ENCODE results near the gene BCAS3.

BCAS3 gene

DNA sequence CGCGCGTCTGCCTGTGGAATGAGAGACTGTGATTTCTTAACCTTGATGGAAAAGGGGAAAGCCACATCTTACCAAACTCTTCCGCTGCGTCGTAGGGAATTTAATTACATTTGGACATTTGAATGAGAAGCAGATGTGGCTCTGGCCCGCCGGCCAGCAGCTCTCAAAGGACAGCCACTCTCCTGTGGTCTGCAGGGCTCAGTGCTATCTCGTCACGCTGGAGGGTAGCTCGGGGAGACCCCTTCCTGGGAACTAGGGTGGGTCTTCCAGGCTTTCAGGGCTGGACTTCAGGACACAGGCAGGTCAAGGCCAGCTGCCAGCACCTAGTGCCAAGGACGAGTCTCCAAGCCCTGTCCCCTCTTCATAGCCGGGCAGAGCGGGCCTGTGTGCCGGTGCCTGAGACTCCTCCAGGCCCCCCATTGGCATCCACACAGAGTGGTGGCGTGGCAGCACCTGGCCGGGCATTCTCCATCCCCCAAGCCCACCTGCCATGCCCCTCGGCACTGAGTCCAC lies 706.1 kb downstream of the BCAS3 start:
- DNase-seq (ENCODE audit: low read depth in 2 of 2): no peak

GRCh38 chr17:61384354-61384691 lies 706.7 kb downstream of the BCAS3 start:
- DNase-seq (ENCODE audit: low read depth in 2 of 2): no peak

DNA sequence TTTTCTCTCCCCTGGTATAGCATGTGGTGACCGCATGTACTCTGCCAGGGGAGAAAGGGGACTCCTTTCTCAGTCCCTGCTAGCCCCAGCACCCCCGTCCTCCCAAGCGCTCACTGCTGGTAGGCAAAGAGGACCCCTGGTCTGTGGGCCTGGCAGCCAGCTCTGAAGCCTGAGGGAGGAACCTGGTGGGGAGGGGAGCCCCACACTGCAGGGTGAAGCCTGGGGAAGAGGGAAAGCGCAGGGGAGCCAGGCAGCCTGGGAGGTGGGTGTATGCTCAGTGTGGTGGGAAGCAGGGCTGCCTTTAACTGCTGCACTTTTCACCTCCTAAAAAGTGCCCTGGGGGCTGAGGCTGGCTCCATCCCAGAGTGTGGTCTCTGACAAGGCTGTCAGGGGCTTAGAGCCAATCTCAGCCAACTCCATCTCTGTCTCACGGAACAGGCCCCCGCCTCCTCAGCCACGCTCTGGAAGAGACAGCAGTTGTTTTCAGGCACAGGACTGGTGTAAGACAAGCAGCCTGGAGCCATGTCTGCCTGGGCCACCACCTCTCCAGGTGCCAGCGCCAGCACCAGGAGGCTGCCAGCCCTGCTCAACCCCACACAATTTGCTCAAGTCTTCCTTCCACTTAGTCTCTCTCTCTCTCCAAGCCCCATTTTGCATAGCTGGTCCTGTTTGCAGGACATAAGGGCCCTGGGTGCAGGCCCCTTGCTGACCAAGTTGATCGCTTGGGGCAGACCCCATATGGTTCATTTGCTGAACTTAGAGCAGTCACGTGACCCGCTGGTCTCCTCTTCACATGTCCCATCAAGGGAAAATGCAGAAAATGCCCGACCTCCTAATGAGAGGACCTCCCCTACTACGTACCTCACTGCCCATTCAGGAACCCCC lies 707.3 kb downstream of the BCAS3 start:
- no peak for DNase-seq (ENCODE audit: low read depth in 2 of 2)

- no peak for DNase-seq (ENCODE audit: low read depth in 2 of 2)
Observed at GRCh38 chr17:61385577-61386236, 708.1 kb downstream of the BCAS3 start.

GRCh38 chr17:61386251-61386650 lies 708.6 kb downstream of the BCAS3 start:
- no peak for DNase-seq (ENCODE audit: low read depth in 2 of 2)

DNA sequence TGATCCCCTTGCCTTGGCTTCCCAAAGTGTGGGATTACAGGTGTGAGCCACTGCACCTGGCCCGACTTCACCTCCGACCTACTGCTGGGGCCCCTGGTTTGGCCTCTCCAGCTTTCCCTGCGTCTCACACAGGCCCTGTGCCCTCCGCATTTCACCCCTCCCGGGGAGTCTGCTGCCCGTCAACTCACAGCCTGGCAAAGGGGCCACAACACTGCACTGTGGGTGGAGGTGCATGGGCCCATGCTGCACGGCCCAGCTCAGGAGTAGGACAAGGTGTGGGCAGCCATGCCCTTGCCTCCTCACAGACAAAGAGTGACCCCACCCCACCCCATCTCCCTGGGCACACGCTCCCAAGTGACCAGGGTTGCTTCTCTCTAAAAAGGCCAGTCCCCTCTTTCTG lies 709.4 kb downstream of the BCAS3 start:
- no peak for DNase-seq (ENCODE audit: low read depth in 2 of 2)

DNA sequence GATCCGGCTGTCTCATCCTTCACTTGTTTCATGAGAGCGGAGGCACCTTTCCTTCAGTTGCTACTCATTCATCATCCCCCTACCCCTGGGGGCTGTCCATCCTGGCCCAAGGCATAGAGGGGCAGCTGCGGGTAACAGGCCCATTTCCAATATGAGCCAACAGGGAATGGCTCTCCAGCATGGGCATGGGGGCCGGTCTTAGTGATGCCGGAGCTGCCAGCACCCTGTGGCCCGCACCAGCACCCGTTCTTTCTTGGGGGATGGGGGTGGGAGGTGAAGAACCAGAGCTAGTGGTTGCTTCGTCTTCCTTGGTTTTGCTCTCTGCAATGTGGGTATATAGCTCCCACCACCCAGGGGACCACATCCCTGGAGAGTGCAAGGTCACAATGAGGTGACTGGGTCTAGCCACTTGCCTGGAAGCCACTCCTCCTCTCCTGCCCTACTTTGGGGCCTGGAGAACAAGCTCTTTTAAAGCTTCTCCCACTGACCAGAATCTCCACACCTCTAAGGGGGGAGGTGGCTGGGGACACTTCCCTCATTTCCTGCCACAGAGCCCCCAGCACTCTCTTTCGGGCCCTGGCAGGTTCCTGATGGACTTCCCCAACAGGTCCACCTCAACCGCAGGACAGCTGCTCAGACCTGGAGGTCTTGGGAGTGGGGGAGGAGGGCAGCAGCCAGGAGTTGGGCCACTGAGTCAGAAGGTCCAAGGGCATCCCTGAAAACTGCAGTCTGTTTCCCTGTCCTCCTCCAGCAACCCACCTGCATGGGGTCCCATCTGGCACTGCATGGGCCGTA lies 710.1 kb downstream of the BCAS3 start:
- no peak for DNase-seq (ENCODE audit: low read depth in 2 of 2)

DNA sequence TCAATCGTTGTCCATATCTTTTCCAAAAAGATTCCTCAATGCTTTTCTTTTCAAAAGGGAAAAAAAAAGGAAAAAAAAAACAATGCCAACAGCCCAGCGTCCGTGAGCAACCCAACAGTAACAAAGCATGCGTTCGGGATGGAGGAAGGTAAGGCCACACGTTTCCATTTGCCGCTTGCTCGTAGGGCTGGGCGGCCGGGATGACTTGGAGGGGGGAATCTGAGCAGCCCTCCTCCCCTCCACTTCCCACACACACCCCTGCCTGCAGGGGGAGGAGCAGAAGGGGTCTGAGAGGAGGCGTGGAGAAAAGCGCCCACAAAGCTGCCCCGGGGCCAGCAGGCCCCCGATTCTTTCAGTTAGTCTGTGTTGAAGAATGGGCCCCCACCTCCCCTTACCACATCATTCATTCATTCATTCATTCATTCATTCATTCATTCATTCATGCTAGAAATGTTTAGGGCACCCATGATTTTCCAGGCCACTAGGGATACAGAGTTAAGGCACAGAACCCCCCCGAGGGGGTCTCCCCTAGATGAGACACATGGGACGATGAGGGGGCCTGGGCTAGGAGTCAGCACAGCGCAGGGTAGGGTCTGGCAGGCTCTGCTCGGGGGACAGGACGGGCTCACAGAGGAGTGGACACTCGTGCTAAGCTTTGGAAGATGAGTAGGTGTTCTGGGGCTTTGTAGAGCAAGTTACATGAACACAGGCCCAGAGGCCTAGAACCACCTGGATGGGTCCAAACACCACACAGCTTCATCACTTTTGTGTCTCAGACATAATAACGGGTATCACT lies 711.1 kb downstream of the BCAS3 start:
- DNase-seq (ENCODE audit: low read depth in 2 of 2): no peak

DNA sequence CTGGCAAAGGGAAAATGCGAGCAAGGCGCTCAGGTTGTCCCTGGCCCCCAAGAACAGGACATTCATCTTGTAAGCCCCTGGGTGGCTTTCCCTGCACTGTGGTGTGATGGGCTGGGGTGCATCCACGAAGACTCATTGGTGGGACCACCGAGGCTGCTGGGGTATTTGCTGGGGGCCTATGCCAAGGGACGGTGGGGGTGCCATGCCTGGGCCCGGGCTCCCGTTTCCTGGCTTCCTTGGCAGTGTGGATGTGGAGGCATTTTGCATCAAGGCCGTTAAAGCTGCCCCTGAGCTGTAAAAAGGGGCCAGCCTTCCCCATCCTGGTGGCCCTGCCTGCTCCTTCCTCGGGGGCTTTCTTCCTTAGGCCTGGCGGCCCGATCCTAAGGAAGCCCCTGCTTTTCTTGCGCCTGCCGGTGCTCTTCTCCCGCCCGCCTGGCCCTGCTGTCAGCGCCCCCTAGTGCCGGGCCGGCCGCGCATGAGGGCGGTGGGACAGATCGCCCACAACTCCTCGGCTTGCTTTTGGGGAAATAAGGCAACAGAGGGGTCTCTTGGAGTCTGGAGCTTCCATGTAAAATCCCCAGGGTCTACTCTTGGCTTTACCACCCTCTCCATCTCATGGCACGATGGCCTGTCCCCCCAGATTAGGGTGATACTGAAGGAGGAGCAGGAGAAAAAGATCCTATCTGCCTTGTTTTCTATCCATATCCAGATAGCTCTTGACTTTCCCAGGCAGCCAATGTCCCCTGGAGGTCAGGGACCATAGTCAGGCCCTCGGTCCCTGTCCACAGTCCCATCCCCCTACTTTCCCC lies 712.2 kb downstream of the BCAS3 start:
- no peak for DNase-seq (ENCODE audit: low read depth in 2 of 2)

- no peak for DNase-seq (ENCODE audit: low read depth in 2 of 2)
Observed at GRCh38 chr17:61390479-61390791, 712.8 kb downstream of the BCAS3 start.

DNA sequence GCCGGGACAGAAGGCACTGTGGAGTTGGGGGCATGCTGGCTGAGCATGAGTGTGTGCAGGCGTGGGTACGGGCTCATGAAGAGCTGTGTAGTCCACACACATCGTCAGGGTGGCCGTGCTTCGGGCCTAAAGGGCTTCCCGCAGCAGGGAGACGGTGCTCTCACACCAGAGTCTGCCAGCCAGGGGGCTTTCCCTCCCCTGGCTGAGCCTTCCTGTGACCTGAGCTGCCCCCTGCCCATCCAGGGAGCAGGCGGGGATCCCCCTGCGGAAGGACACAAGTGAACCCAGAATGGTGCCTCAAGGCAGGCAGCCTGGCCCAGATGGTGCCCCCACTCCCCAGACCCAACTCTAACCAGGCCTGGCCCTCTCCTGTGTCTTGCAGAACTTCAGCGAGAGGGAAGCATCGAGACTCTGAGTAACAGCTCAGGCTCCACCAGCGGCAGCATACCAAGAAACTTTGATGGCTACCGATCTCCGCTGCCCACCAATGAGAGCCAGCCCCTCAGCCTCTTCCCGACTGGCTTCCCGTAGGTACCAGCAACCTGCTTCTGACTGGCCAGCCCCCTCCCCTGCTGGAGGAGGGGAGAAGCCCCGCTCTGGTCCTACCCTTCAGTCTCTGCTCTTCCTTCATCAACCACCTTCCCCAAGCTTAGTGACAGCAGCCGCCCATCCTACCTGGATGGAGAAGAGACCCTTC lies 714.1 kb downstream of the BCAS3 start:
- DNase-seq (ENCODE audit: low read depth in 2 of 2): no peak

DNA sequence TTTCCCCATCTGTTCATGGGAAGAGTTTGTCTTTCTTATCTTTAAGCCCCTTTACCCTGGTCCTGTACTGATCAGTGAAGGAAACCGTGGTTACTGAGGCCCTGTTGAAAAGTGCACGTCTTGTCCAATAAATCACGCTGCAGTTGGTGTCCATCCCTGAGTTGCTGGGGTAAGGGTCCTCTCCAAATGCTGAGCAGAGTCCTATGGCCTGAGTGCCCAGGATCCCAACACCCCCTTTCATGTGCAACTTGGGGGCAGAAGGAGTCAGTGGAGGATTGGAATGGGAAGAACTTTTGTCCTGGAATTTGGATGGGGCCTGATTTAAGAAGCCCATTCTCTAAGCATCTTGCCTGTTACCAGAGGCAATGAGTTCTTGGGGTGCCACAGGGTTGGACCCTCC lies 715.0 kb downstream of the BCAS3 start:
- DNase-seq (ENCODE audit: low read depth in 2 of 2): no peak

DNA sequence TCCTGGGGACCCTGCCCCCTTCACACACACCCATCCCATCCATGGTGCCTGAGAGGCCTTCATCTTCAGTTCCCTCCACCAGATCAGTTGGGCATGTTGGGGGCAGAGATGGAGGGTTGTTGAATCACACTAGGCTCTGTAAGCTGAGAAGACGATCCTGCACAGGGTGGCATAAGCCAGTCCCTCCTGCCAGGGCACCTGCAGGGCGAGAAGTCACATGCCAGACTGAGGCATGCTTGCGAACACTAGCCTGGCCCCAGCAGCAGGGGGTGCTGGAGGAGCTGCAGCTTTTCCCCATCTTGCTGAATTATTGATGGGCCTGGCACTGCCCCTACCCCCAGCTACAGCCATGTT lies 715.9 kb downstream of the BCAS3 start:
- no peak for DNase-seq (ENCODE audit: low read depth in 2 of 2)

- DNase-seq (ENCODE audit: low read depth in 2 of 2): no peak
Observed at GRCh38 chr17:61393904-61394629, 716.4 kb downstream of the BCAS3 start.

DNA sequence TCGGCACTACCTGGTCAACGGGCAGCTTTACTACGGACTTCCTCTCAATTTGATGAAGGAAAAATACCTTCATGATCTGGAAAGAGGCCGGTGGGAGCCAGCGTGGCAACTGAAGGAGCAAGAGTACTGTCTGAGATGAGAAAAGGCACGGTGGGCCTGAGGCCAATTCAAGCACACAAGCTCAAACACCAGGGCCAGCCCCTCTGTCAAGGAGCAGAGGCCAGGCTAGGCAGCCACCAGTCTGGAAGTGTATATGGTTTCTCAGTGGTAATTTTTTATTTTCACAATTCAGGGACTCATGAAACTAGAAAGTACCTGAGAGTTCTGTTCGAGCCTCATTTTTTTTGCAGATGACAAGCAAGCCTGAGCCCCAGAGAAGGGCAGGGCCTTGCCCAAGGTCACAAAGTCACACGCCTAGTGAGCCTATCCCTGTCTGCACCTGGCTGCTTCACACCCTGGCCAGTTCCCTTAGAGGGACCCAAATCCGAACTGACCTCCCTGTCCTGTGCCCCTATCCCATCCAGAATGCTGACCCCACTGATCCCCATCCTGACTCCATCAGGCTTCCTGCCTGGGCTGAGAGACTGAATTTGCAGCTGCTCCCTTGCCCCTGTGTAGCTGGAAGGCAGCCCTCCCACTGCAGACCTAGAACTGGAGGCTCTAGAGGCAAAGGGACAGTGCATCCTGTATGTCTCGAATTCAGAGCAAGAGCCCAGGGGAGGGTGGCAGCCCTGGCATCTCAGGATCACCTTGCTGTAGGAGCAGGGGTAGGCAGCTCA lies 717.2 kb downstream of the BCAS3 start:
- DNase-seq (ENCODE audit: low read depth in 2 of 2): no peak

DNA sequence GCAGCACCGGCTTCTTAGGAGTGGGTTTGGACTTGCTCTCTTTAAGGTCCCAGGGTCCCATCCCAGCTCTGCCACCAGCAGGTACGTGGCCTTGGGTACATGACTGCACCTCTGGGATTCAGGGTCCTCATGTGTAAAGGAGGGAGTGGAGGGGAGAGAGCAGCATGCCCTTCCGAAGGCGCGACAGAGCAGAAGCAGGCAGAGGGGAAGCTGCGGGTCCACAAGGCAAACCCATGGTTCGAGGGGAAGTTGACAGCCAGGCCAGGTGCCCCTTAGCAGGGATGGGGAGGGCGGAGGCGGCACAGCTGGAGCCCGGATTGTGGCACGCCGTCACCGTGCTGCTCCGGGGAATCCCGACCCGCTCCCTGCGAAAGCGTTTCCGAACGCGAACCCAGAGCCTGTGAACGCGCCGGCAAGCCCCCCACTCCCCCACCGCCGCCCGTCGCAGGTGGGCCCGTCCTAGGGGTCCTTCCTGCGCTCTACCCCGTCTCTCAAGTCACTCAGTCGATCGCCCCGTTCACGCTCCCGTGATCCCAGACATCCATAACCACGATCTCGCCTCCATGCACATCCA lies 717.8 kb downstream of the BCAS3 start:
- no peak for DNase-seq (ENCODE audit: low read depth in 2 of 2)

- no peak for DNase-seq (ENCODE audit: low read depth in 2 of 2)
Observed at GRCh38 chr17:61395983-61396585, 718.4 kb downstream of the BCAS3 start.

GRCh38 chr17:61396586-61397085 lies 719.0 kb downstream of the BCAS3 start:
- DNase-seq (ENCODE audit: low read depth in 2 of 2): no peak
